ENCODE measurements around the gene SERPINA3. TPM values are rescaled to one million over a fixed set of nuclear protein-coding genes. Genes with fewer than 3 reads are reported as not detected.

Gene SERPINA3
- total RNA-seq, 1 experiment from 2014 or later: 2,914 TPM

DNA sequence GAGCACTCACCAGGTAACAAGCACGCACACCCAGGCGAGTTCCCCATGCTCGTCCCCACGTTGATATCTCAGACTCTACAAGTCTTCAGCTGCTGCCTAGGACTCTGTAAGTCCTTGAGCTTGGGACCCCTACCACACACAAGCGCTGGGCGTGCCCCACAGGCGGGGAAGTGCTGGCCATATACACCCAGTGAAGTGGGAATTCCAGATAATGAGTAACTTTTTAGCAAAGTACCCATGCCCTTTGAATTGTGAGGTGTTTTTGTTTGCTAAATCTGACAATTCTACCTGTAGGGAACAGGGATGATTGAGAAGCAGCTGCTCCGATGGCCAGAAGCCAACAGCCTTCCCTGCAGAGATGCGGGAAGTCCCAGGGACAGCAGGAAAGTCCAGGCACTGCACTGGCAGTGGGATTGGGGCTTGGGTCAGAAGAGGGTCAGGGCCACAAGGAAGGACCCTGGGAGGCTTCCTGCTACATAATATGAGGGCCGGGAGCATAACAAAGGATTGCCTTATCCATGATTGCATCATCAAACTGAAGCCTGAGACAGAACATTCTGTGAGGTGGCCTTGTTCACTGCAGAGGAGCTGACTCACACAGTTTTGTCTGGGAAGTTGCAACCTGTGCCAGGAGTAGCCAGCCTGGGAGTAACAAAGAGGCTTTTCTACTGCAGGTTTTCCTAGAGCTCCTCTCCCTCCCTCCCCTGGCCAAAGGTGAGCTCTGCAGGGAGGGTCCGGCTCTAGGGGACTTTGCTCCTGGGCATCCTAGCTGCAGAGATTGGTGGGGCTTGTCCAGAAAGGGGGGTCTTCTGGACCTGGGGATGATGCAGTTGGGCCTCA is 13.2 kb upstream of the SERPINA3 start:
- H3K4me3 Mint-ChIP-seq (ENCODE audit: low read depth, unreplicated experiment): peak overlapping the region; percentile 46

DNA sequence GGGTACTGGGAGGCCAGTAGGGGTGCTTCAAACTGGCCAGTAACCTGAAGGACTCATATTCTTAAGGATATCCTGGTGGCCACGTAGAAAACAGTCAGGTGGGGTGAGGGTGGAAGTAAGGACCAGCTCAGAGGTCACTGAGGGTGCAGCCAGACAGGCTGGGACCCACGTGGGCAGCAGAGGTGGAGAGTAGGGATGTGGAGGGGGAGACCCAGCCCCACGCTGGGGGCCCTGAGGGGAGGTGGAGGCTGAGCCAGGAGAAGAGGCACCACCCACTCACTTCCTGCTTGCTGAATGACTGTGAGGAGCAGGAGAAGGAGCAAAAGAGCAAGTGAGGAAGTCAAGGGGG is 12.6 kb upstream of the SERPINA3 start:
- Mint-ChIP-seq H3K27me3 (ENCODE audit: unreplicated experiment) (no peaks in the 10 kb centered on the region), H3K4me3 (ENCODE audit: low read depth, unreplicated experiment) (peak overlapping the region; percentile 46), H3K27ac (ENCODE audit: unreplicated experiment) (peak overlapping the region; percentile 95), H3K4me1 (ENCODE audit: low read depth, unreplicated experiment) (peaks cover 75% of the 10 kb centered on the region), H3K36me3 (ENCODE audit: insufficient read depth, unreplicated experiment) (peaks cover 51% of the 10 kb centered on the region), H3K9me3 (ENCODE audit: low read depth, unreplicated experiment) (peaks cover 4% of the 10 kb centered on the region)
- BruUV-seq (replicated peaks): no TSS peak
- TF ChIP-seq, protein P1, sequence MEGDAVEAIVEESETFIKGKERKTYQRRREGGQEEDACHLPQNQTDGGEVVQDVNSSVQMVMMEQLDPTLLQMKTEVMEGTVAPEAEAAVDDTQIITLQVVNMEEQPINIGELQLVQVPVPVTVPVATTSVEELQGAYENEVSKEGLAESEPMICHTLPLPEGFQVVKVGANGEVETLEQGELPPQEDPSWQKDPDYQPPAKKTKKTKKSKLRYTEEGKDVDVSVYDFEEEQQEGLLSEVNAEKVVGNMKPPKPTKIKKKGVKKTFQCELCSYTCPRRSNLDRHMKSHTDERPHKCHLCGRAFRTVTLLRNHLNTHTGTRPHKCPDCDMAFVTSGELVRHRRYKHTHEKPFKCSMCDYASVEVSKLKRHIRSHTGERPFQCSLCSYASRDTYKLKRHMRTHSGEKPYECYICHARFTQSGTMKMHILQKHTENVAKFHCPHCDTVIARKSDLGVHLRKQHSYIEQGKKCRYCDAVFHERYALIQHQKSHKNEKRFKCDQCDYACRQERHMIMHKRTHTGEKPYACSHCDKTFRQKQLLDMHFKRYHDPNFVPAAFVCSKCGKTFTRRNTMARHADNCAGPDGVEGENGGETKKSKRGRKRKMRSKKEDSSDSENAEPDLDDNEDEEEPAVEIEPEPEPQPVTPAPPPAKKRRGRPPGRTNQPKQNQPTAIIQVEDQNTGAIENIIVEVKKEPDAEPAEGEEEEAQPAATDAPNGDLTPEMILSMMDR (IDR thresholded peaks at IDR 0.05; ENCODE audit: unreplicated experiment): no peak
- intact Hi-C loops (cut with micrococcal nuclease; ENCODE audit: unreplicated experiment): loop anchor here (1.0 kb wide), 2 partner anchors 11 to 18 kb away; partner anchors contain the start of gene SERPINA5
- CTCF ChIA-PET: interaction anchor here (0.6 to 3.7 kb wide), 9 partner anchors 11 to 258 kb away, joined by 3 to 76 read pairs (median 3); partner anchors contain the start of gene SERPINA3
- peak; percentile 81 for DNase-seq

More for the DNA sequence above, 13.2 kb upstream of the SERPINA3 start:
- Mint-ChIP-seq H3K27me3 (ENCODE audit: unreplicated experiment) (no peaks in the 10 kb centered on the region), H3K27ac (ENCODE audit: unreplicated experiment) (peak overlapping the region; percentile 95), H3K36me3 (ENCODE audit: insufficient read depth, unreplicated experiment) (peaks cover 51% of the 10 kb centered on the region), H3K4me1 (ENCODE audit: low read depth, unreplicated experiment) (peaks cover 81% of the 10 kb centered on the region), H3K9me3 (ENCODE audit: low read depth, unreplicated experiment) (peaks cover 4% of the 10 kb centered on the region)
- TF ChIP-seq, protein P1 (IDR thresholded peaks at IDR 0.05; ENCODE audit: unreplicated experiment): peak; percentile 38
- DNase-seq: peak; percentile 91
- intact Hi-C loops (cut with micrococcal nuclease; ENCODE audit: unreplicated experiment): loop anchor here (1.0 kb wide), 1 partner anchor 11 kb away; no protein-coding TSS in a partner anchor
- CTCF ChIA-PET: interaction anchor here (0.6 to 3.7 kb wide), 11 partner anchors 12 to 257 kb away, joined by 3 to 76 read pairs (median 3); partner anchors contain the start of gene SERPINA3
- BruUV-seq (replicated peaks): no TSS peak

DNA sequence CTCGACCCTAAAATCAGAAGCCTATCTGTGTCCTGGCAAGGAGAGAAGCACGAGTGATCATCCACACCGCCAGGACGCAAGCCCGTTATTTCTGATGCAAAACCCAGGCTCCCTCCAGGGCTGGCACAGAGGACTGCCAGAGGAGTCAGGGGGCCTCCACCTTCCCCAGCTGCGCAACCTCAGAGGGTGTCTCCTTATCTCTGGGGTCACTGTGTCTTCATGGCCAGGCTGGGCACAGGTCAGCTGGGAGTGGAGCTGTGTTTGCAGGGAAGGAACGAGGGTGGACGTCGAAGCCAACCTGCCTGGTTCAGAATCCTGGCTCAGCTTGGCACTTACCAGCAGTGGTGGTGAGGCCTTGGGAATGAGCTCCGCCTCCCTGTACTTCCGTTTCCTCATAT is 12.0 kb upstream of the SERPINA3 start:
- peaks cover 48% of the 10 kb centered on the region for H3K36me3 Mint-ChIP-seq (ENCODE audit: insufficient read depth, unreplicated experiment)
- BruUV-seq (replicated peaks): no TSS peak
- H3K9me3 Mint-ChIP-seq (ENCODE audit: low read depth, unreplicated experiment): peaks cover 4% of the 10 kb centered on the region
- peak overlapping the region; percentile 46 for H3K4me3 Mint-ChIP-seq (ENCODE audit: low read depth, unreplicated experiment)
- intact Hi-C loops (cut with micrococcal nuclease; ENCODE audit: unreplicated experiment): loop anchor here (1.0 kb wide), 1 partner anchor 19 kb away; the partner anchor contains the start of gene SERPINA5
- no peak for DNase-seq
- TF ChIP-seq, protein P1 (IDR thresholded peaks at IDR 0.05; ENCODE audit: unreplicated experiment): no peak
- no peaks in the 10 kb centered on the region for H3K27me3 Mint-ChIP-seq (ENCODE audit: unreplicated experiment)
- peaks cover 75% of the 10 kb centered on the region for H3K4me1 Mint-ChIP-seq (ENCODE audit: low read depth, unreplicated experiment)
- peak overlapping the region; percentile 95 for H3K27ac Mint-ChIP-seq (ENCODE audit: unreplicated experiment)
- CTCF ChIA-PET: interaction anchor here (0.7 to 3.7 kb wide), 7 partner anchors 11 to 258 kb away, joined by 3 to 76 read pairs (median 9); partner anchors contain the start of gene SERPINA3

DNA sequence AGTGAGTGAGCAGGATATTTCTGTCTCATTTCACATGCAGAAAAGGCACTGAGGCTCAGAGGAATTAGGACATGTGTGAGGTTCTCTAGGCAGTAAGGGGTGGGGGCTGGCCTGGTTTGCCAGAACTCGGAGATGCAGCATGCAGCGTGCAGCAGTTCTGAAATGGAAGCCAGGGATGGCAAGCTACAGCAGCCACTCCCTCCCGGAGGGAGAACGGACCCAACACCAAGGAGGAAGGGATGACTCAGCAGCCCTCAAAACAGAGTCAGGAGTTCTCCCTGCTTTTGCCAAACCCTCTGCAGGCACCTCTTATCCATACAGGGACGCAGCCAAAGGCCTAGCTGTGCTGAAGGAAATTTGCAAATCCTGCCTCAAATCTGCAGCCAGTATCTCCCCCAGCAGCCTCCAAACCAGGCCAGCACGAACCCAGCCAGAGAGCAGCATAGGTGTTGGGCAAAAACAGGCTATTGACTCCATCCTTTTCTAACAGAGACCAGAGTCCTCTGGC is 10.3 kb upstream of the SERPINA3 start:
- peak overlapping the region; percentile 60 for H3K27ac Mint-ChIP-seq (ENCODE audit: unreplicated experiment)
- intact Hi-C loops (cut with micrococcal nuclease; ENCODE audit: unreplicated experiment): no loop called here
- no TSS peak for BruUV-seq (replicated peaks)
- H3K4me3 Mint-ChIP-seq (ENCODE audit: low read depth, unreplicated experiment): no peak overlapping the region
- H3K4me1 Mint-ChIP-seq (ENCODE audit: low read depth, unreplicated experiment): peaks cover 65% of the 10 kb centered on the region
- CTCF ChIA-PET: interaction anchor here (0.8 kb wide), 1 partner anchor 10 kb away, joined by 3 read pairs; the partner anchor contains the start of gene SERPINA3
- peak; percentile 62 for DNase-seq
- H3K9me3 Mint-ChIP-seq (ENCODE audit: low read depth, unreplicated experiment): peaks cover 4% of the 10 kb centered on the region
- peaks cover 41% of the 10 kb centered on the region for H3K36me3 Mint-ChIP-seq (ENCODE audit: insufficient read depth, unreplicated experiment)
- H3K27me3 Mint-ChIP-seq (ENCODE audit: unreplicated experiment): no peaks in the 10 kb centered on the region
- TF ChIP-seq, protein P1 (IDR thresholded peaks at IDR 0.05; ENCODE audit: unreplicated experiment): no peak

All from Calu3 (cell line).